Pulmonary artery endothelial cell (primary cell): ENCODE measurements around the gene BIRC7. TPM values are rescaled to one million over a fixed set of nuclear protein-coding genes. Genes with fewer than 3 reads are reported as not detected.
"Not testable (repeated sequence)": the region's sequence is repeated elsewhere in the genome, so short reads cannot be mapped to it uniquely, and the experiment has no call there.

Experiments
- DNase-seq: peaks from one replicate; pipeline ENCODE4 v3.0.0-alpha.2; 2011; ENCODE audit warnings: low read depth, low spot score
- total RNA-seq: library from RNA; depleted of rRNA; stranded (reverse); fragments of >200 nt; gene quantifications from 2 replicates; pipeline ENCODE4 v1.2.3, GENCODE V29; 2014

Gene BIRC7
- total RNA-seq, 1 donor from 2014 or later, result not detected

DNA sequence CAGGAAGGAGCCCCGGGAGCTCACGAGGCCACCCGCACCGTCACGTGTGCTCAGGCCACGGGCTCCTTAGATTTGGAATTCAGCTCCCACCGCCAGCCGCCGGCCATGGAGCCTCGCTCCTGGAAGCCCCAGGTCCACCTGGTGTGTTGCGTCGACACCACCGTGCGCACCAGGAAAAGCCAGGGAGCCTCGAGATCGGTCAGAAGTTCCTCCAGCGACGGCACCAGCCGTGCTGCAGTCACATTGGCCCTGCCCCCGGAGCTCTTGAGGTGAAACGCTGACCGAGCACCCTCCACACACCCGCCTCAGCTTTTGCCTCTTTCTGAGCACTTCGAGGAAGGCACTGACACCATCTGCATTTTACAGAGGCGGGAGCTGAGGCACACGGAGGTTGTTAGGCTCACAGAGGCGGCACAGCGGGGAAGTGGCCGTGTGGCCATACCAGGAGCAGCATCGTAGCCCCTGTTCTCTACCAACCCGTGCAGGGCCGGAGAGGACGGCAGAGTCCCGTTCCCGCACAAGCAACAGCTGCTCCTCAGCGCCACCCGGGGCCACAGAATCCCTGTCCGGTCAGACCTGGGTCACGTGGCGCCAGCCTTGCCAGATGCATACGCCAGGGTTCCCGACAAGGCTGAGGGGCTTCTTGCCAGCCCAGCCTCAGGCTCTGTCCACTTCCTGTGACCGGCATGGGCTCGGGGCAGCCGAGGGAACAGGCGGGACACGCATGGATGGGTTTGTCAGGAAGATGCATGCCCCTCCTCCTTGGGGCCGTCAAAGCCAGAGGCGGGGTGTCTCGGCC, 11.0 kb downstream of the BIRC7 start:
- no peak for DNase-seq

DNA sequence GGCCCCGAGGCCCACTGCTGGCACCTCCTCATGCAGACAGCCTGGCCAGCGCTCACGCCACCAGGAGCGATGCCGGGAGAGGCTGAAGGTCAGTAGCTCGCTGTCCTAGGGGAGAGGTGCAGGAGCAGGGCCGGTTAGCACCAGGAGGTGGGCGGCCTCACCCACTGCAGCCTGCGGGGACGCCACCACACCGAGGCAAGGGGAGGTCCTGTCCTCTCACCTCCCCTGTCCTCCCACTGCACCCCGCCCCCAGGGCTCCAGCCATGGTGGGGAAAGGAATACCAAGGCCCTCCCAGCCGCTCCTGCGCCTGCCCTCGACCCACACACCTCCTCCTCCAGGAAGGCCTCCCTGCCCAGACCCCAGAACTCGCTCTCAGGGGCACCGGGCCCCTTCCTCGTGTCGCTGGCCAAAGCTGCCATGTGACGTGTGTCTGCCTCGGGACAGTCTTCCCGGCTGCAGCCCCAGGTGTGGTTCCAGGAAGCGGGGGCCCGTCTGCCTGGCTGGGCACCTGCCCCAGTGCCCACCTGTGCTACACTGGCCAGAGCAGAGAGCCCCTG, 12.0 kb downstream of the BIRC7 start:
- no peak for DNase-seq

DNA sequence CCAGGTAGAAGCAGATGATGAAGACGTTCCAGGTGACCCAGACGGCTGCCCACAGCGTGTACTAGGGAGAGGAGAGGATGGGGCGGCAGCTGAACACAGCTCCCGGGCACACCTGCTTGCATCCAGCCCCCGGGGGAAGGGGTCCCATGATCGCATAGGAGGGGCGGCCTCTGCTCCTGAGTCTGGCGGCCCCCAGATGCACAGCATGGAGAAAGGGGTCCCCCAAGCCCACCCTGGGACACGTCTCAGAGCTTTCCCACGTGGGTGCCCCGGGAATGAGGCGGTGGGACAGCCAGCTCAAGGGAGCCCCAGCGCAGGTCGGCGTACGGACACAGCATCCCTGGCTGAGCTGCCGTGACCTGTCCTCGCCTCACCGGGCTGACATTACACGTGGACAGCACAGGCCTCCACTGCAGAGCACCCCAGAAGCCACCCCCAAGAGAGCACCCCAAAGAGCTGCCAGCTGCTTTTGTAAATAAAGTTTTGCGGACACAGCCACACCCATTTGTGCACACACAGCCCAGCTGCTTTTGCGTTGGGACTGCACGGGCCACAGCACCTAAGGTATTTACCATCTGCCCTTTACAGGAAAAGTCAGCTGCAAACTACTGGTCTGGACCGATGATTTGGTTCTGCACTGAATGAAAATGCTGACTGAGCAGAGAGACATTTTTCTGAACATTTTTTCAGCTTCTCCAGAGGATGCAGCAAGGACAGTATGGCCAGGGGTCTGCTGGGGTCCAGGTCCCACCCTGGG, 13.3 kb downstream of the BIRC7 start:
- DNase-seq, result no peak

DNA sequence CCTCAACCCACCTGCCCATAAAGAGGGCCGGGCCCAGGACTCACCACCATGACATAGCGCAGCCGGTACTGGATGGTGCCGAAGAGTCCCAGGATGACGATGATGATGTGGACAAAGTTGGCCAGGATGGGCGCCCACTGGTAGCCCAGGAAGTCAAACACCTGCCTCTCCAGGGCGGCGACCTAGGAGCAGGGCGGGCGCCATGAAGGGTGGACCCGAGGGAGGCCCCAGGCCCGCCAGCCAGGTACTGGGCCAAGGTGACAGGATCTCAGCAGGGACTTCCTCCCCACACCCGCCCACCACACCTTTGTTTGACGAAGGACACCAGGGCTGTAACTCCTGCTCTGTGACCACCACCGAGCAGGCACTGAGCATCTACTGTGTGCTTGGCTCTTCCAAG, 14.2 kb downstream of the BIRC7 start:
- DNase-seq, result no peak

DNA sequence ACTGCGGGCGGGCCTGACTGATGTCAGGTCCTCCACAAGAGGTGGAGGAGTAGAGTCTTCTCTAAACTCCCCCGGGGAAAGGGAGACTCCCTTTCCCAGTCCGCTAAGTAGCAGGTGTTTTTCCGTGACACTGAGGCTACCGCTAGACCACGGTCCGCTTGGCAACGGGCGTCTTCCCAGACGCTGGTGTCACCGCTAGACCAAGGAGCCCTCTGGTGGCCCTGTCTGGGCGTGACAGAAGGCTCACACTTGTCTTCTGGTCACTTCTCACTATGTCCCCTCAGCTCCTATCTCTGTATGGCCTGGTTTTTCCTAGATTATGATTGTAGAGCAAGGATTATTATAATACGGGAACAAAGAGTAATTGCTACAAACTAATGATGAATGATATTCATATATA, 15.6 kb downstream of the BIRC7 start:
- not testable (repeated sequence) for DNase-seq

DNA sequence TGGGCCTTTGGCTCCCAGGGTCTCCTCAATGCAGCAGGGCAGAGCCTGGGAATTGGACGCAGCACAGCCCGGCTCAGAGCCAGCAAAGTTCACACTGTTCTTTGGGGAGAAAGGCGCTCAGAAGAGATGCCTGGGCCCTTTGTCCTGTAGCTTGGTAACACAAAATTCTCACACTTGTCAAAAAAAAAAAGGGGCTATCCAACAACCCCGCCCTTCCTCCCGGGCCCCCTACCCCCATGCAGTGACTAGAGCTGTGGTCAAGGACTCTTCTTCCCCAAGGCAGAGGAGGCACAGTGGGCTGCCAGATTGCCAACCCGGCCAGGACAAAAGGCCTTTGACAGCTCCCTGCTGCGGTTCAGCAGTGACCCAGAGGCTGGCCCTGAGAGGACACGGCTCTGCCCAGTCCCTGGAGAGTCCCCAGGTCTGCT, 16.6 kb downstream of the BIRC7 start:
- DNase-seq, result no peak

DNA sequence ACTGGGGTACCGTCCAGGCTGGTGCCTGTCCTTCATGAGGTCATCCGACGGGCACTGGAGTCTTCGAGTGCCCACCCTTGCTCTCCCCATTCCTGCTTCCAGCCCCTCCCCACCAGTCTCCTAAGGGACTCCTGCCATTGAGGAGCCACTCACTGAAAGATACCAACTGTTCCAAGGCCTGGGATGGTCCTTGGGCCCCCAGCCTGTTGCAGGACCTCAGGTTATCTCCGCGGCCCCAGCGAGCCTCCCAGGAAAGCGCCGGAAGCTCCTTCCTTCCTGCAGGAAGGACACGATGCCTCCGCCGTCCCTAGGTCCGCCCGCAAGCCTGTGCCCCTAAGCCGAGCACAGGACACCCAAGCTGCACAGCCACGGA, 17.3 kb downstream of the BIRC7 start:
- DNase-seq, result no peak

DNA sequence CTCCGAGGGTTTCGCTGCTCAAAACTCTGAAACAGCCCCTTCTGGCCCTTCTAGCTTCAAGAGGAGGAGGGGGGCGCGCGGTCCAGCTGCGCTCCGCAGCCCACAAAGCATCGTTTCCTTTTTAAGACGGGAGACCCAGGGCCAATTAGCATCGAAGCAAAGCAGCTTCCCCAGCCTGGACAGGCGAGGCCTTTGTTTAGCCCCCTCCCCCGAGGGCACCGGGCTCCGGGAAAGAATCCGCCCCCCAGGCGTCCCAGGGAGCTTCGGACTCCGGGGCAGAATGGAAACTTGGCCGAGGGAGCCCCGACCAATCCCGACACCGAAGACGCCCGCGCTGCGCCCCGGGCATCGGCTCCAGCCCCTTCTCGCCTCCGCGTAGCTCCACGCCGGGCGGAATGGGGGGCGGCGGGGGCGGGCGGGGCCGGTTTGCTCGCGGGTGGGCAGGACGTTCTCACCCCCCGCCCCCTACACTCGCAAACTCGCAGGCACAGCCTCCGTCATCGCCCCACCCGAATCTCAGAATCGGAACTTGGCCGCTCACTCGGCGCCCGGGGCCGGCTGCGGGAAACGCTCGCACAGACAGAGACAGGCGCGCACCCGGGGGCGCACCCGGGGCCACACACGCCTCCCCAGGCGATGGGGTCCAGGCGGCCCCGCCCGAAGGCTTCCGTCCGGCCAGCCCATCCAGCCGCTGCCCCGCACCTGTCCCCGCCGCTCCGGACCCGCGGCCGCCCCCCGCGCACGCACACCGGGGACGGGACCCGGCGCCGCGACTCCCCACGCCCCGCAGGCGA, 17.9 kb downstream of the BIRC7 start:
- no peak for DNase-seq

DNA sequence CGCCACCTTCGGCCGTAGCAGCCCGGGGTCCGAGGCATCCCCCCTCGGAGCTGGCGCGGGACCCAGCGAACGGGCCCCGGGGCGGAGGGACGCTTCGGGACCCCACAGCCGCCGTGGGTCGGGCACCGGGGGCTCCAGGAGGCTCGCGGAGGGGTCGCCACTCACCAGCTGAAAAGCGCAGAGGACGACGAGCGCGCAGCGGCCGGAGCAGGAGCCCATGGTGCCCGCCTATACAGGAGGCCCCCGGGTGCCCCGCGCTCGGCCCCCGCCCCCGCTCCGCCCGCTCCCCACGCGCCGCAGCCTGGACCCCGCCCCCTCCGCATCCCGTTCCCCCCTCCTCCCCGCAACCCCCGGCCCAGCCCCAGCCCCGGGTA, 18.5 kb downstream of the BIRC7 start, which contains the start of gene NKAIN4:
NKAIN4 (minus strand) TSS at position 232 of the 374 bp plus-strand sequence; CDS start at position 219, 13 bp downstream.
- no peak for DNase-seq

DNA sequence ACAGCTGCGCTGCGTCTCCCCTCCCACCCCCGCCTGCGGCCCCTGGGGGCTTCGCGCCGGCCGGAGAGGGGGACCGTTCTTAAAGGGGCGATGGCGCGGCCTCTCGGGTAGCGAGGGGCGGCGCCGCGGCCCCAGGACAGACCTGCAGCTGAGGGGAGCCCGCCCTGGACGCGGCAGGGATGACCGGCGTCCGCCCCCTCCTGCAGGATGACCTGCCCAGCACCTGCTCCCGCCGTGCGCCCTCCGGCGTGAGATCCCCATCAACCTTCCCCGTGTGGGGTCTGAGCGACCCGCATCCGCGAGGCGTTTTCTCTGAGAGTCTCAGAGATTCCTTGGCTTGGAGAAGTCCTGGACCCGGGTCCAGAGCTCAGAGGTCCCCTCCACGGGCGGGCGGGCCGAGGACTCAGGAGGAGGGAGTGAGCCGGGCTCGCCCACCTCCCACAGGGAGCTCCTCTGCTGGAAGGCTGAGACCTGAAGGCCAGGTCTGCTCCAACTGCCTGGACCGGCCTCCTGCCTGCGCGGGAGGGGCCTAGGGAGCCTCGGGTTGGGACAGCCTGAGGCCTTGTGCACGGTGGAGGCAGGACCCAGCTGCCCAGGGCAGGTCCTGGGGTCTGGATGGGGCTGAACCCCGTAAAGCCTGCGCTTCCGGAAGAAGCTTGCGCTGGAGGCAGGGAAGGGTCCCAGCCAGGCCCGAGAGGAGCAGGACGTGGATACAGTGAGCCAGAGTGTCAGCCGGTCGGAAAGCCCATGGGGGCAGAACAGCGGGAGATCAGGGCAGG, 19.1 kb downstream of the BIRC7 start:
- no peak for DNase-seq

DNA sequence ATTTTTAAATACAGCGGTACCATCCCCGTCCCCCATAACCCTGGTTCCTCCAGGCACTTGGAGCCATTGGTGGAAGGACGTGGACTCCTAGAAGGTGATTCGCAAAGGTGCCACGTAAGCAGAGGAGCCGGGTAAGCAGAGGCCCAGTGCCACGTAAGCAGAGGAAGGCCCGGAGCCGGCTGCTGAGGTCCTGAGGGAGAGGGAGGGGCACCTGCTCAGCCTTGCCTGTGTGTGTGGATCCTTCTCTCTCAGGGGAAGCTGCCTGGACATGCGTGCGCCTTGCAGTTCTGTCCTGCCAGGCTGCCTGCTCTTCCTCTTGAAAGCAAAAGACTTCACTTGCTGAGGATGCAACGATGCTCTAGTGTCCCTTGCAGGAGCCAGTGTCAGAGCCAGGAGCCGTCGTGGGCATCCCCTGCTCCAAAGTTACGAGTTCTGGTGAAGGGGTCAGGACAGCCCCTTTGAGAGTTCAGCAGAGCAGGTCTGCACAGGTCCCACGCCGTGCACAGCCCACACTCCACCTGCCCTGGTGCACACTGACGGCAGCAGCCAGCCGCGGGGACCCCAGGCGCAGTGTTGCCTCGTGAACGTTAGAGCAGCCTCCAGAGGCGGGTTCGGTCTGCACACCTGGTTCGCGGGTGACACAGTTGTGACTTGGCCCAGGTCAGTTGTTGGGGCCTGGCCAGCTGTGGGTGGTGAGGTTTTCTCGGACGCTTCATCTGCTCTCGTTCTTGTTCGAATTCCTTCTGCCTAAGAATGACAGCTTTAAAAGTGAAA, 20.4 kb downstream of the BIRC7 start:
- DNase-seq, result no peak

DNA sequence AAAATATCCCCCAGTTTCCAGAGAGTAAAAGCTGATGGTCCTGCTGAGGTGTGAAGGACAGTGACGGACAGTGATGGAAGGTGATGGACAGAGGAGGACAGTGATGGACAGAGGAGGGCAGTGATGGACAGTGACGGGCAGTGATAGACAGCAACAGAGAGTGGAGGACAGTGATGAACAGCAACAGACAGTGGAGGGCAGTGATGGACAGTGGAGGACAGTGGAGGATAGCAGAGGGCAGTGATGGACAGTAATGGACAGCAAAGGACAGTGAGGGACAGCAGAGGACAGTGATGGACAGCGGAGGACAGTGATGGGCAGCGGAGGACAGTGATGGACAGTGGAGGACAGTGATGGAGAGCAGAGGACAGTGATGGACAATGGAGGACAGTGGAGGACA, 21.2 kb downstream of the BIRC7 start:
- no peak for DNase-seq

DNA sequence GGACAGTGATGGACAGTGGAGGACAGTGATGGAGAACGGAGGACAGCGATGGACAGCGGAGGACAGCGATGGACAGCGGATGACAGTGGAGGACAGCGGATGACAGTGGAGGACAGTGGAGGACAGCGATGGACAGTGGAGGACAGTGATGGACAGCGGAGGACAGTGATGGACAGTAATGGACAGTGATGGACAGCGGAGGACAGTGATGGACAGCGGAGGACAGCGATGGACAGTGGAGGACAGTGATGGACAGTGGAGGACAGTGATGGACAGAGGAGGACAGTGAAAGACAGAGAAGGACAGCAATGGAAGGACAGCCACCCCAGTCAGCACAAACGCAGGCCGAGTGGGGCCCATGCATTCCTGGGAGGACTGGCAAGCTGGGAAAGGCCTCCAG, 21.9 kb downstream of the BIRC7 start:
- no peak for DNase-seq

DNA sequence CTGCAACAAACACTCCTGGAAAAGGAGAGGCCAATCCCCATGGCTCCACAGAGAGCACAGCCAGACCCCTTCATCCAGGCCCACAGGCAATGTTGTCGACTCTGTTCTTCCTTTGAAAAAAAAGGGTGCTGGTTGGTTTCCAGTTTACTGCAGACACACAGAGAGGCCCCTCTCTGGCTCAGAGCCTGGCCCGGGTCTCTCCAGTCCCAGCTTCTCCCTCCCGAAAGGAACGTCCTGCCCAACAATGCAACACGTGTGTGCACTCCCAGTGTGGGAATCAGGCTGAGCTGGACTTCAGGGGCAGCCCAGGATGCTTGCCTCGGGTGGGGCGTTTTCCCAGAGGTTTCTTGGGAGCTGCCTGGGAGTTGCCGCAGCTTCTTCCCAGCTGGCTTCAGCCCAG, 23.1 kb downstream of the BIRC7 start:
- DNase-seq, result no peak

DNA sequence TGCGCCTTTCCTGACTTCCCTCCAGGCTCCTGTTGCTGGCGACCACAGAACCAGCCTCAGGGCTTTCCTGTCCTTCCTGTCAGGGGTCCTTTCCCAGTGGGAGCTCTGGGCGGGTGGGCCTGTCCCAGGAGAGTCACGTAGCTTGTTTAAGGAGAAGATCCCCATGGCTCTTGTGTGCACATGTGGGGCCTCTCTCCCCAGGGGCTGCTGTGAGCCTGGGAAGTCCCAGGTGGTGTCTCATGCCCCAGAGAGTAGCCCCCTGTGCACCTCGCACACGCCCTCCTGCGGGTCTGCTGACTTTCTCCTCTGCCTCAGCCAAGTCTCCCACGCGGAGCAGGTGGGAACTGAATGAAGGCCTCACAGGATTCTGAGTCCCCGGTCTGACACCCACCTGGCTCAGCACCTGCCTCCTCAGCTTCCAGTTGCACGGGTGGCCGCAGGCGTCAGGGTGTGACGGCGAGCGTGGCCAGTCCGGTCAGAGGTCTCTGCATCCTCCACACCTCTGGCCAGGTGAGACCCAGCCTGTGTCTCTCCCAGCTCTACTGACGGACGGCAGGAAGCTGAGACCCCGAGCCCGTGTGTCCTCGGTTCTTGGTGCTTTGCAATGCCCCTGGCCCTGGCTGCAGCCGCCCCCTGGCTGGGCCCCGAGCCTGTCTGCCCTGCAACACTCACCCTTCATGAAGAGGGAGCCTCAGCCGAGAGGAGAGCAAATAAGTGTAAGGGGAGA, 24.2 kb downstream of the BIRC7 start:
- no peak for DNase-seq

DNA sequence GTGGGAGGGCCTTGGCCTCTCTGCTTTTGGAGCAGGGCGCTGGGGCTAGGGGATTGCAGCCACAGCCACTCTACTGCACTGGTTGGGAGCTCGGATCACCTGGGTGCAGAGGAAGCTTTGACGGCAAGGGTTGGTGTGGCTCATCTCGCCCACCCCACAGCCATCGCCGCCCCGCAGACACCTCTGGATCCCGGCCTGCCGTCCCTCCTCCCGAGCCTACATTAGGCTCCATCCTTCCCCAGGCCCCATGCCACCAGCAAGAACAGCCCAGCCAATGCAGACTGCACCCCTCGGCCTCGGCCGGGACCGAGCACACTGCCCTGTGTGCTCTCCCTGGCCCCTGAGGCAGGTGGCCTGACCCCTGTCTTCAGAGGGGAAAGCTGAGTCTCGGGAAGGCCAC, 24.8 kb downstream of the BIRC7 start:
- DNase-seq, result no peak

DNA sequence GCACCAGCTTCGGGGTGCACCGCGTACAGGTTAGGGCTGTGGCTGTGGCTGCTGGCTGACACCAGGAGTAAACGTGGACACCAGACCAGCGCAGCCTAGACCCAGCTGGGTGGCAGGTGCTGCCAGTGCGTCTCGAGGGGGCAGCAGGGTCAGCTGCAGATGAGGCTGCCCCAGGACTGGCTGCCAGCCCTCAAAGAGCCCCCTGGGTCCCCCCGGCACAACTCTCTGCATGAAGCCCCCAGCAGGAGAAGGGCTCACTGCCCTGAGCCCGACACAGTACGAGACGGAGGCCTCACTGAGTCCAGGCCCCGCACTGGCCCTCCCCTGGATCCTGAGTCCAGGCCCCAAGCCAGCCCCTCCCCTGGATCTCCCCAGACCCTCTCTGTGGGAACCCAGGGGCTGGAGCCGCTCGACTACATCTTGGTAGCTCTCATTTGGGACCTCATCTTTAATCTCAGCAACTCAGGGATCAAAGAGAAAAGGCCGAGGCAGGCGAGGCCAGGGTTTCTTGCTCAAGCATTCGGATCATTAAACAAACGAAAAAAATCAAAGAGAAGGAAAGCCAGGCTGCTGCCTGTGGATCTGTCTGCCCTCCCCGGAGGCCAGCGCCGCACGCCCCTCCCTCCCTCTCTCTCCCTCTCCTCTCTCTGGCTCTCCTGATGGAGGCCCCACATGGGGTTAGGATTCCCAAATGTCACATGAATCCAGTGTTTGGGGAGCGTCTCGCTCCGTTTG, 25.5 kb downstream of the BIRC7 start:
- no peak for DNase-seq

DNA sequence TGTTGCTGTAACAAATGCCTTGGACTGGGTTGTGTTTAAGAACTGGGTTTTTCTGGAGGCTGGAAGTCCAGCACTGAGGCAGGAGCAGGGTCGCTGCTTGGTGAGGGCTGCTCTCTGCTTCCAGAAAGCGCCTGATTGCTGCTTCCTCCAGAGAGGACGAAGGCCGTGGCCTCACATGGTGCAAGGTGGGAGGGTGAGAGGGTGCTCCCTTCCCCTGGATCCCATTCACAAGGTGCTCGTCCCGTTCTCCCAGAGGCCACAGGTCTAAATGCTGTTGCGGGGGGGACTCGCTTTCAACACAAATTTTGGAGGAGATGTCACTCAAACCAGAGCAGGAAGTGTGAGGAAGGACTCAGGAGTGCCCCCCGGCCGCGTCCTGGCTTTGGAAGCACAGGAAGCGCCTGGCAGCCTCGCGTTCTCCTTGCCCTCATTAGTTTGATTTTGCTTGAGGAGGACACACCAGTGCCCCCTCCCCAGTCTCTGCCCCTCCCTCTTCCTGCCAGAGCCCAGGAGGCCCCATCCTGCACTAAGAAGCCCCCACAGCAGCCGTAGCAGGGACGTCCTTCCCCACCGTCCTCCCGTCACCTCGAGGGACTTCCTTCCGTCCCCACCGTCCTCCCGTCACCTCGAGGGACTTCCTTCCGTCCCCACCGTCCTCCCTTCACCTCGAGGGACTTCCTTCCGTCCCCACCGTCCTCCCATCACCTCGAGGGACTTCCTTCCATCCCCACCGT, 26.3 kb downstream of the BIRC7 start:
- no peak for DNase-seq
